DMS153 treated with DMSO at 0.1 percent for 48 hours (cell line): ENCODE data around the gene HNRNPU.

Experiments used
- DNase-seq: peaks from one replicate; lab custom pipeline; 2025; ENCODE audit not compliant: unreplicated experiment; lab: John Stamatoyannopoulos, UW

HNRNPU gene

GRCh38 chr1:244864253-244865027 lies at the start of gene HNRNPU:
HNRNPU (minus strand) TSS chr1:244864543; CDS start chr1:244864307, 236 bp downstream.
- peak; percentile 99 for DNase-seq

GRCh38 chr1:244913806-244914205 lies 49.5 kb upstream of the HNRNPU start:
- DNase-seq: no peak

GRCh38 chr1:244904119-244904518 lies 39.8 kb upstream of the HNRNPU start:
- no peak for DNase-seq

- no peak for DNase-seq
These were observed 37.2 kb upstream of the HNRNPU start for GRCh38 chr1:244901400-244902015.

- no peak for DNase-seq
These were observed 33.3 kb upstream of the HNRNPU start for GRCh38 chr1:244897476-244898254.

- no peak for DNase-seq
These were observed 32.2 kb upstream of the HNRNPU start for GRCh38 chr1:244896550-244896949.

GRCh38 chr1:244893836-244894235 lies 29.5 kb upstream of the HNRNPU start:
- DNase-seq: no peak

- DNase-seq: no peak
These were observed 22.9 kb upstream of the HNRNPU start for GRCh38 chr1:244887281-244887680.

- no peak for DNase-seq
These were observed 17.4 kb upstream of the HNRNPU start for GRCh38 chr1:244881552-244882280.

- DNase-seq: no peak
These were observed 14.3 kb upstream of the HNRNPU start for GRCh38 chr1:244878681-244879080.

- no peak for DNase-seq
These were observed 12.0 kb upstream of the HNRNPU start for GRCh38 chr1:244876228-244876910.

GRCh38 chr1:244874974-244875579 lies 10.7 kb upstream of the HNRNPU start:
- DNase-seq: no peak

- DNase-seq: no peak
These were observed 5.6 kb upstream of the HNRNPU start for GRCh38 chr1:244869950-244870349.

- DNase-seq: no peak
These were observed 5.1 kb upstream of the HNRNPU start for GRCh38 chr1:244869364-244869827.

GRCh38 chr1:244868484-244869363 lies 4.4 kb upstream of the HNRNPU start:
- DNase-seq: no peak

GRCh38 chr1:244866355-244866754 lies 2.0 kb upstream of the HNRNPU start:
- DNase-seq: no peak

- no peak for DNase-seq
These were observed 1.5 kb upstream of the HNRNPU start for GRCh38 chr1:244865820-244866219.

- peak; percentile 93 for DNase-seq
These were observed 657 bp upstream of the HNRNPU start for GRCh38 chr1:244865028-244865371.
